Right atrium auricular region (tissue), 2 donors: ENCODE data around the gene FOXL1. TPM values are rescaled to one million over a fixed set of nuclear protein-coding genes. Genes with fewer than 3 reads are reported as not detected.

ENCODE experiments used
- DNase-seq: peaks from one replicate; pipeline ENCODE4 v3.0.0-alpha.2; 2019; ENCODE audit warnings: low spot score
- H3K27ac ChIP-seq, 2 donors: fragments of 200-600 bp; sonication (generic); 1 replicate in 1 of 2; 2 replicates in 1 of 2; pipeline ENCODE4 v1.5.1; 2016 to 2019
- H3K27me3 ChIP-seq, 2 donors: fragments of 200-600 bp; sonication (generic); one replicate each; pipeline versions ENCODE4 v1.5.1 to v1.6.0; 2017 to 2019
- H3K36me3 ChIP-seq: fragments of 200-600 bp; sonication (generic); one replicate; pipeline ENCODE4 v1.5.1; 2016
- H3K4me1 ChIP-seq, 2 donors: fragments of 200-600 bp; sonication (generic); one replicate each; pipeline versions ENCODE4 v1.5.1 to v1.6.0; 2017 to 2019
- H3K4me3 ChIP-seq, 2 donors: fragments of 200-600 bp; sonication (generic); 1 replicate in 1 of 2; 2 replicates in 1 of 2; pipeline ENCODE4 v1.5.1; 2017 to 2019; ENCODE audit warnings: mild to moderate bottlenecking in 1 of 2, moderate library complexity in 1 of 2
- H3K9me3 ChIP-seq, 2 donors: fragments of 200-600 bp; sonication (generic); one replicate each; pipeline ENCODE4 v1.5.1; 2019
- CTCF ChIP-seq, 2 donors: fragments of 200-600 bp; sonication (generic); IDR thresholded peaks; one replicate each; pipeline ENCODE4 v1.5.1; 2019; ENCODE audit warnings: antibody characterized with exemption in 2 of 2
- total RNA-seq, 2 donors: library from RNA; depleted of rRNA; stranded (reverse); fragments of >200 nt; gene quantifications; one replicate each; pipeline ENCODE4 v1.1.0, GENCODE V29; 2016

The FOXL1 gene
- total RNA-seq, 2 donors from 2014 or later = 0.85 to 1.3 TPM

DNA sequence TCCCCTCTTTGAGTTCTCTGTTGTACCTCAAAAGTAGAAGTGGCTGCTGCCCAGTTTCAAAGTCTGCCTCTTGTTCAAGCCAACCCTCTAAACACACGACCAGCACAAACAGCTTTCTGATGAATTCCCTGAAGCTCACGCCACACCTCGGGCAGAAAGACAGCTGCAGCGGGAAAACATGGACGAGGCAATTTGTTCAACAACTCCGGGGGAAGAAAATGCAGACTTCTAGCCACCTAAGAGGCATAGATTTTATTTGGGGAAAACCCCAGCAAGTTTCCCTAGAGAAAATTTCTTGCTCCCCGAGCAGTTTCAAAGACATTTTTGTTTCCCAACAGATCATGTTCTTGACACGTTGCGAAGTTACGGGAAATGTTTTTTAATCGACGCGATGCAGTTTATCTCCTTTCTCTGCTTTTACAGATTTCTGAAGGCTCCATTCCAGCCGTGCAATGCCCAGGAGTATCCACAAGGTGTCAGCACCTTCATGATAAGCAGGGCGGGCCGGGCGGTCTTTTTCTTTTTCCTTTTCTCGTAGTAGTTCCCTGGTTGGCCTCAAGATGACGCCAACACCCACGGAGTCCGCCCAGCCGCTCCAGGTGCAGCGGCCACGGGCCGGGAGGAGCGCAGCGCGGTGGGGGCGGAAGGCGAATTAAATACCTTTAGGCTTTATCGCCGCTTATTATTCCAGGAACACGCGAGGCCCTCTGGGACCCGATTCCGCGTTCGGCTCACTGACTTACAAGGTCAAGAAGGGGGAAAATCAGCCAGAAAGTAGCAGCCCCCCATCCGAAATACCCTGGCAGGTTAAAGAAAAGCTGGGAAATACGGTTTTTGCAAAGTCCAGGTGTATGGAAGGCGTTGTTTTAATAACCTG lies 14.6 kb upstream of the FOXL1 start:
- H3K4me3 ChIP-seq = peak overlapping the region in 1 of 2 donors; percentile 28
- TF ChIP-seq CTCF (IDR thresholded peaks at IDR 0.05) = peak; percentile 100
- H3K4me1 ChIP-seq = peaks cover 0 to 6% of the 10 kb centered on the region in 2 donors
- H3K9me3 ChIP-seq = no peaks in the 10 kb centered on the region
- H3K36me3 ChIP-seq = no peaks in the 10 kb centered on the region
- H3K27ac ChIP-seq = peak overlapping the region; percentile 21 to 26
- DNase-seq = peak; percentile 96
- peaks cover 0 to 16% of the 10 kb centered on the region in 2 donors for H3K27me3 ChIP-seq

DNA sequence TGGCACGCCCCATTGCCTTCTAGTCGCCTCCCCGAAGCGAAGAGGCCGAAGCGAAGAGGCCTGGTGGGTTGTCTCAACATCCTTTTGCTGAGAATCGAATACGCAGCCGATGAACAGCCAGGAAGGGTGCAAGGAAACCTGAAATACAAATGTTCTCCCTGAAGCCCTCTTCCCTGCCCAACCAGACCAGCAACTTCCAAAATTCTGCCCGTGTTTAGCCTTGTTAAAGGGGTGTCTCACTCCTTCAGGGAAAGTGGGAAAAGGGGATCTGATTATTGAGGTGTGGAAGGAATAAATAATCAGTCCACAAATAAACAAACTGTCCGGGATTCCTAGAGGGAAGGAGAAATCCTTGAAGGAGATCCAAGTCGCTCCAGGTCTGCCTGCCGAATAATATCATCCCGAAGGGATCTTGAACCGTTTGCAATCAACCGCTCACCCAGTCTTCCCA lies 13.1 kb upstream of the FOXL1 start:
- TF ChIP-seq CTCF (IDR thresholded peaks at IDR 0.05) = no peak
- Histone ChIP-seq H3K27me3 (peaks cover 0 to 16% of the 10 kb centered on the region in 2 donors), H3K36me3 (no peaks in the 10 kb centered on the region), H3K9me3 (no peaks in the 10 kb centered on the region), H3K27ac (peak overlapping the region in 1 of 2 donors; percentile 43), H3K4me1 (peaks cover 0 to 6% of the 10 kb centered on the region in 2 donors), H3K4me3 (peak overlapping the region in 1 of 2 donors; percentile 59)
- DNase-seq = no peak

DNA sequence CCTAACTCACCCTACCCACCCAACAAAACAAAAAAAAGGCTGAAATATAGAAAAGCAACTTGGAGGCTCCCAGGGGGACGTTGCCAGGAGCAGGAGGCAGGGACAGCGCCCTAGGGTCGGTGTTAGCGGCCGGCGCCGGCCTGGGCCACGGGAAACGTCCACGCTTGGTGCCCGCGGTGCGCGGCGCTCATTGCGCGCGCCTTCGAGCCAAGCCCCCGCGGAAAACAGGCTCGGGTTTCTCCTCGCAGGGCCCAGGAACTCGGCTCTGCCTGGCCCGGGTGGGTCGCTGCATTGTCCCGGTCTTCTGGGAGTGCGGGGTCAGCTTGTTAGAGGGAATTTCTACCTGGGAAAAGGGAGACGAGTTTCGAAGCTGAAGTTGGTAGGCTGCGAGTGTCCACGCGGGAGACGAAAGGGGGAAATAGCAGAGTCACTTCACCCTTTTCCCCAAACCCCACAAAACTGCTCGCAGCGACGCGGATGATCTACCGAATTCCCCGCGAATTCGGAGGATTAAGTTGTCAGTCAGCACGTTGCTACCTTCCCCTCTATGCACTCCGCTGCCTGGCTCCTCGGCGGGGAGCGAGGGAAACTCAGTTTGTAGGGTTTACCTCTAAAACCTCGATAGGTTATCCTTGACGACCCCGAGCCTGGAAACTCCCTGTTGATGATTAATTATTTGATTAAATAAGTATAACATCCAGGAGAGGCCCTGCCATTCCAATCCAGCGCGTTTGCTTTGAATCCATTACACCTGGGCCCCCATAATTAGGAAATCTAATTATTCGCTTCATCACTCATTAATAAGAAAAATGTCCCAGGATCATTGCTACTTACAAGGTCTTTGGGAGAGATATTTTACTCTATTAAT lies 12.5 kb upstream of the FOXL1 start:
- H3K27ac ChIP-seq = peak overlapping the region in 1 of 2 donors; percentile 43
- H3K36me3 ChIP-seq = no peaks in the 10 kb centered on the region
- peaks cover 0 to 6% of the 10 kb centered on the region in 2 donors for H3K4me1 ChIP-seq
- no peak for DNase-seq
- no peak for TF ChIP-seq CTCF (IDR thresholded peaks at IDR 0.05)
- H3K9me3 ChIP-seq = no peaks in the 10 kb centered on the region
- peaks cover 0 to 16% of the 10 kb centered on the region in 2 donors for H3K27me3 ChIP-seq
- H3K4me3 ChIP-seq = peak overlapping the region; percentile 53 to 59

- peak within 1 kb of the TSS; percentile 53 to 59 for H3K4me3 ChIP-seq
- peak; percentile 92 for DNase-seq
- no peaks in the 10 kb centered on the region for H3K9me3 ChIP-seq
- H3K27me3 ChIP-seq = peaks cover 0 to 16% of the 10 kb centered on the region in 2 donors
- H3K36me3 ChIP-seq = no peaks in the 10 kb centered on the region
- H3K27ac ChIP-seq = peak within 1 kb of the TSS; percentile 86 to 90
- no peak for TF ChIP-seq CTCF (IDR thresholded peaks at IDR 0.05)
- H3K4me1 ChIP-seq = peaks cover 0 to 6% of the 10 kb centered on the region in 2 donors
Observed at GRCh38 chr16:86566601-86566965, 11.8 kb upstream of the FOXL1 start, which contains the start of gene FOXC2. Gene FOXC2, plus strand, starts transcription at chr16:86566829. Its CDS starts 507 bp downstream, at chr16:86567336.

GRCh38 chr16:86566966-86567700 lies 11.2 kb upstream of the FOXL1 start:
- peak overlapping the region; percentile 53 to 59 for H3K4me3 ChIP-seq
- H3K27ac ChIP-seq = peak overlapping the region; percentile 86 to 90
- no peaks in the 10 kb centered on the region for H3K36me3 ChIP-seq
- no peak for DNase-seq
- H3K4me1 ChIP-seq = peaks cover 0 to 6% of the 10 kb centered on the region in 2 donors
- no peaks in the 10 kb centered on the region for H3K9me3 ChIP-seq
- no peak for TF ChIP-seq CTCF (IDR thresholded peaks at IDR 0.05)
- peaks cover 0 to 16% of the 10 kb centered on the region in 2 donors for H3K27me3 ChIP-seq
